CD4-positive, alpha-beta T cell (primary cell): ENCODE results near the gene S100P. TPM values are rescaled to one million over a fixed set of nuclear protein-coding genes. Genes with fewer than 3 reads are reported as not detected.

Experiments used
- ATAC-seq: fragments of 200-7000 bp; cut with Tn5 transposase; one replicate; pipeline ENCODE4 v1.10.0; 2022; ENCODE audit warnings: mild to moderate bottlenecking; ENCODE audit not compliant: poor library complexity
- CTCF ChIA-PET: fragments of 350-600 bp; sonication (Branson Sonifier 250); formaldehyde crosslinking; loops from one replicate; lab custom pipeline; 2021; ENCODE audit warnings: antibody characterized with exemption, inconsistent platforms; lab: Charles Lee
- POLR2A ChIA-PET: fragments of 350-600 bp; sonication (Branson Sonifier 250); formaldehyde crosslinking; loops from one replicate; lab custom pipeline; 2021; ENCODE audit warnings: antibody characterized with exemption, inconsistent platforms; lab: Charles Lee
- DNase-seq, 14 experiments: peaks; one replicate each; pipeline ENCODE4 v3.0.0-alpha.2; 2013 to 2020; ENCODE audit warnings: mixed read lengths in 2 of 14
- H3K27ac ChIP-seq, 2 donors: one replicate each; pipeline versions ENCODE4 v1.5.1 to v1.7.0; 2013; ENCODE audit warnings: low read length in 2 of 2, low read depth in 1 of 2, mild to moderate bottlenecking in 1 of 2
- H3K27me3 ChIP-seq, 2 experiments: 1 replicate in 1 of 2; 2 replicates in 1 of 2; pipeline versions ENCODE4 v1.6.1 to v1.7.0; 2013; ENCODE audit warnings: low read length in 2 of 2, control low read depth in 1 of 2, mild to moderate bottlenecking in 1 of 2, moderate library complexity in 1 of 2; ENCODE audit not compliant: insufficient read depth in 2 of 2, control insufficient read depth in 1 of 2
- H3K36me3 ChIP-seq: one replicate; pipeline ENCODE4 v1.6.1; 2013; ENCODE audit warnings: low read length, control low read depth; ENCODE audit not compliant: insufficient read depth
- H3K4me1 ChIP-seq: one replicate; pipeline ENCODE4 v1.6.1; 2013; ENCODE audit warnings: low read length, control low read depth; ENCODE audit not compliant: insufficient read depth
- H3K4me3 ChIP-seq: one replicate; pipeline ENCODE4 v1.5.1; 2013; ENCODE audit warnings: mild to moderate bottlenecking, low read length, moderate library complexity
- H3K9me3 ChIP-seq, 2 experiments: 1 replicate in 1 of 2; 2 replicates in 1 of 2; pipeline versions ENCODE4 v1.6.1 to v1.7.0; 2013; ENCODE audit warnings: low read length in 2 of 2, mild to moderate bottlenecking in 2 of 2, control low read depth in 1 of 2, moderate library complexity in 1 of 2; ENCODE audit not compliant: control insufficient read depth in 1 of 2, insufficient read depth in 1 of 2
- H3K27ac Mint-ChIP-seq: one replicate; pipeline ENCODE4 v1.8.0; 2020; ENCODE audit warnings: mixed read lengths
- H3K27me3 Mint-ChIP-seq: one replicate; pipeline ENCODE4 v1.8.0; 2021; ENCODE audit warnings: mixed read lengths
- H3K36me3 Mint-ChIP-seq: one replicate; pipeline ENCODE4 v1.8.0; 2021; ENCODE audit warnings: low read depth, mixed read lengths
- H3K4me1 Mint-ChIP-seq: one replicate; pipeline ENCODE4 v1.8.0; 2021; ENCODE audit warnings: low read depth, mixed read lengths
- H3K4me3 Mint-ChIP-seq: one replicate; pipeline ENCODE4 v1.8.0; 2020; ENCODE audit warnings: mild to moderate bottlenecking, mixed read lengths
- H3K9me3 Mint-ChIP-seq: one replicate; pipeline ENCODE4 v1.8.0; 2020; ENCODE audit warnings: mixed read lengths
- CTCF ChIP-seq: fragments of 200-600 bp; IDR thresholded peaks from one replicate; pipeline ENCODE4 v1.8.0; 2022; ENCODE audit warnings: antibody characterized with exemption, mild to moderate bottlenecking
- intact Hi-C, 2 experiments: fragments of 100-400 bp; cut with DNase I in 1 of 2; cut with micrococcal nuclease in 1 of 2; formaldehyde crosslinking; loops; one replicate each; pipeline versions ENCODE4 v1.15.1 to v1.9.0; 2023 to 2025; cut with DNase I, micrococcal nuclease
- total RNA-seq, 174 experiments: library from RNA in 2 of 174; stranded (reverse) in 2 of 174; gene quantifications; one replicate each; pipeline ENCODE4 v1.2.3 and lab custom pipeline; 2021 to 2026

S100P gene
- total RNA-seq, 2 experiments from 2014 or later, result 0.58 to 2.8 TPM

GRCh38 chr4:6701371-6701770 is 7.7 kb downstream of the S100P start:
- no peaks in the 10 kb centered on the region for H3K9me3 ChIP-seq
- H3K27ac ChIP-seq, result no peak overlapping the region
- H3K27ac Mint-ChIP-seq, result no peak overlapping the region
- peaks cover 69% of the 10 kb centered on the region for H3K4me1 Mint-ChIP-seq
- no peak overlapping the region for H3K4me3 ChIP-seq
- no peaks in the 10 kb centered on the region for H3K9me3 Mint-ChIP-seq
- intact Hi-C loops, result no loop called here
- H3K27me3 ChIP-seq, result no peaks in the 10 kb centered on the region
- TF ChIP-seq CTCF, result peak; percentile 22
- peaks cover 63% of the 10 kb centered on the region for H3K36me3 Mint-ChIP-seq
- no peaks in the 10 kb centered on the region for H3K27me3 Mint-ChIP-seq
- POLR2A ChIA-PET, result interaction anchor here (0.7 to 9.9 kb wide), 4 partner anchors 11 to 208 kb away, joined by 3 to 245 read pairs (median 16); partner anchors contain the start of gene TBC1D14
- DNase-seq (peak in 10 of 14 experiments; percentile 25 to 73 (median 46)), ATAC-seq (peak; percentile 30)
- CTCF ChIA-PET, result interaction anchor here (1.1 to 4.1 kb wide), 4 partner anchors 10 to 26 kb away, joined by 3 to 32 read pairs (median 5); a partner anchor contains a TSS
- peaks cover 29% of the 10 kb centered on the region for H3K36me3 ChIP-seq
- H3K4me3 Mint-ChIP-seq, result no peak overlapping the region
- peaks cover 60% of the 10 kb centered on the region for H3K4me1 ChIP-seq

- Histone ChIP-seq H3K4me3 (no peak overlapping the region), H3K27me3 (no peaks in the 10 kb centered on the region), H3K9me3 (no peaks in the 10 kb centered on the region), H3K27ac (no peak overlapping the region), H3K36me3 (peaks cover 42% of the 10 kb centered on the region), H3K4me1 (peaks cover 60% of the 10 kb centered on the region)
- Mint-ChIP-seq H3K4me1 (peaks cover 73% of the 10 kb centered on the region), H3K27ac (peak overlapping the region; percentile 59), H3K27me3 (no peaks in the 10 kb centered on the region), H3K36me3 (peaks cover 77% of the 10 kb centered on the region), H3K4me3 (no peak overlapping the region), H3K9me3 (no peaks in the 10 kb centered on the region)
- ATAC-seq (no peak), DNase-seq (no peak)
- no peak for TF ChIP-seq CTCF
- ChIA-PET CTCF (interaction anchor here (0.6 to 7.9 kb wide), 2 partner anchors 28 to 72 kb away, joined by 3 to 68 read pairs; a partner anchor contains a TSS), POLR2A (interaction anchor here (4.6 to 9.9 kb wide), 2 partner anchors 12 to 27 kb away, joined by 30 to 245 read pairs; a partner anchor contains a TSS)
- intact Hi-C loops, result no loop called here
Measured at GRCh38 chr4:6702761-6703160, 9.1 kb downstream of the S100P start.

- ATAC-seq, result no peak
- CTCF ChIA-PET, result interaction anchor here (1.3 to 7.9 kb wide), 3 partner anchors 13 to 29 kb away, joined by 3 to 68 read pairs (median 5); a partner anchor contains a TSS
- H3K27me3 Mint-ChIP-seq, result no peaks in the 10 kb centered on the region
- Histone ChIP-seq H3K27ac (no peak overlapping the region), H3K36me3 (peaks cover 46% of the 10 kb centered on the region), H3K27me3 (no peaks in the 10 kb centered on the region), H3K4me1 (peaks cover 59% of the 10 kb centered on the region), H3K9me3 (no peaks in the 10 kb centered on the region), H3K4me3 (no peak overlapping the region)
- POLR2A ChIA-PET, result interaction anchor here (0.7 to 9.9 kb wide), 3 partner anchors 24 to 63 kb away, joined by 3 to 245 read pairs (median 10); partner anchors contain the start of gene MRFAP1
- peaks cover 76% of the 10 kb centered on the region for H3K4me1 Mint-ChIP-seq
- H3K4me3 Mint-ChIP-seq, result no peak overlapping the region
- H3K9me3 Mint-ChIP-seq, result no peaks in the 10 kb centered on the region
- peak overlapping the region; percentile 35 for H3K27ac Mint-ChIP-seq
- DNase-seq, result no peak
- no peak for TF ChIP-seq CTCF
- peaks cover 81% of the 10 kb centered on the region for H3K36me3 Mint-ChIP-seq
- intact Hi-C loops, result no loop called here
Measured at GRCh38 chr4:6703786-6704185, 10.1 kb downstream of the S100P start.
